WI38 (cell line): Measurements from ENCODE around the gene IFT81.

Source experiments
- H3K4me3 ChIP-seq: 2 replicates; pipeline ENCODE4 v1.5.1; 2011; ENCODE audit warnings: low read depth, mild to moderate bottlenecking, control low read depth, low read length
- TF ChIP-seq, protein P1 (sequence below): IDR thresholded peaks from 2 replicates; pipeline ENCODE4 v1.5.1; 2012; ENCODE audit warnings: low read depth, mild to moderate bottlenecking, control low read depth, low read length

Gene IFT81

DNA sequence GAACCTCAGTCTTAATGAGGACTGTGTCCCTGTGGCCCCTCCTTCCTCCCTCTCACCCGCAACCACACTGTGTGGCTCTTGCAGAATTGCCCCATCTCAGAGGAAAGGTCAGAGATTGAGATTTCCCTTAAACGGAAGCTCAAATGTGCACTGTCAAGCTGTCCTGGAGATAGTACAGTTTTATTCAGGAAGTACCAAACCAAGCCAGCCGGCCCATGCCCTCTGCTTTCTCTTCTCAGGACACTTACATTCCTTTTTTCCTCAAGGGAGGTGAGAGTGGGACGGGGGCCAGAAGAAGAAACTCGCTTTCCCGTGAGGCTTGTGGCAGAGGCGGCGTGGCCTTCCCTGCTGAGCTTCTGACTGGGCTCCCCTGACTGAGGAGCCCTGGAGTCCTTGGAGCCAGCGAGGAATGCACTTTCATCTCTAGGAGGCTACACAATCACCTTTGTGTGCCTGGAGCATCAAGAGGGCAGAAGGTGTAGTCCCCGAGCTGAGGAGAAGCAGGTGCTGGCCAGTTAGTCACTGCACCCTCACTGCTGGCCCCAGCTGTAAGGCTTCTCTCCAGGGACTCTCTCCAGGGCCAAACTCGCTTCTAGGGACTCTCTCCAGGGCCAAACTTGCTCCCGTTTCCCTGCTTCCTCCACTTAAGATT lies 132.7 kb downstream of the IFT81 start:
- TF ChIP-seq, protein P1, sequence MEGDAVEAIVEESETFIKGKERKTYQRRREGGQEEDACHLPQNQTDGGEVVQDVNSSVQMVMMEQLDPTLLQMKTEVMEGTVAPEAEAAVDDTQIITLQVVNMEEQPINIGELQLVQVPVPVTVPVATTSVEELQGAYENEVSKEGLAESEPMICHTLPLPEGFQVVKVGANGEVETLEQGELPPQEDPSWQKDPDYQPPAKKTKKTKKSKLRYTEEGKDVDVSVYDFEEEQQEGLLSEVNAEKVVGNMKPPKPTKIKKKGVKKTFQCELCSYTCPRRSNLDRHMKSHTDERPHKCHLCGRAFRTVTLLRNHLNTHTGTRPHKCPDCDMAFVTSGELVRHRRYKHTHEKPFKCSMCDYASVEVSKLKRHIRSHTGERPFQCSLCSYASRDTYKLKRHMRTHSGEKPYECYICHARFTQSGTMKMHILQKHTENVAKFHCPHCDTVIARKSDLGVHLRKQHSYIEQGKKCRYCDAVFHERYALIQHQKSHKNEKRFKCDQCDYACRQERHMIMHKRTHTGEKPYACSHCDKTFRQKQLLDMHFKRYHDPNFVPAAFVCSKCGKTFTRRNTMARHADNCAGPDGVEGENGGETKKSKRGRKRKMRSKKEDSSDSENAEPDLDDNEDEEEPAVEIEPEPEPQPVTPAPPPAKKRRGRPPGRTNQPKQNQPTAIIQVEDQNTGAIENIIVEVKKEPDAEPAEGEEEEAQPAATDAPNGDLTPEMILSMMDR, result no peak

DNA sequence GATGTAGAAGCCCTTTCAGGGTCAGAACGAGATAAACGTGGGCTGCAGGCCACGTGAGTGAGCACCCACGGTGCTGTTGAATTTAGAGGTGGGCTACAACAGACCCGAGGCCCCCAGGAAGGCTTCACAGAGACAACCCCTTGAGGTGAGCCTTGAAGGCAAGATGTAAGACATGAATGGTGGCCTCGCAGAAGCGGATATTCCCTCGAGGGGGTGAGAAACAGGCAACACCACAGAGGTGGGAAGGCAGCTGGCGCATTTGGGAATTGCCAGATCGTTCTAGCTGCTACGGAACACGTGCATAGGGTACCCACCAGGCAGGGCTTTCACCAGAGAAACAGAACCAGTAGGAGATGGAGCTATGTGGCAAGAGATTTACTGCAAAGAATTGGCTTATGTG lies 134.3 kb downstream of the IFT81 start:
- TF ChIP-seq, protein P1, result no peak

More for the DNA sequence above, 132.7 kb downstream of the IFT81 start:
- H3K4me3 ChIP-seq, result no peak overlapping the region

DNA sequence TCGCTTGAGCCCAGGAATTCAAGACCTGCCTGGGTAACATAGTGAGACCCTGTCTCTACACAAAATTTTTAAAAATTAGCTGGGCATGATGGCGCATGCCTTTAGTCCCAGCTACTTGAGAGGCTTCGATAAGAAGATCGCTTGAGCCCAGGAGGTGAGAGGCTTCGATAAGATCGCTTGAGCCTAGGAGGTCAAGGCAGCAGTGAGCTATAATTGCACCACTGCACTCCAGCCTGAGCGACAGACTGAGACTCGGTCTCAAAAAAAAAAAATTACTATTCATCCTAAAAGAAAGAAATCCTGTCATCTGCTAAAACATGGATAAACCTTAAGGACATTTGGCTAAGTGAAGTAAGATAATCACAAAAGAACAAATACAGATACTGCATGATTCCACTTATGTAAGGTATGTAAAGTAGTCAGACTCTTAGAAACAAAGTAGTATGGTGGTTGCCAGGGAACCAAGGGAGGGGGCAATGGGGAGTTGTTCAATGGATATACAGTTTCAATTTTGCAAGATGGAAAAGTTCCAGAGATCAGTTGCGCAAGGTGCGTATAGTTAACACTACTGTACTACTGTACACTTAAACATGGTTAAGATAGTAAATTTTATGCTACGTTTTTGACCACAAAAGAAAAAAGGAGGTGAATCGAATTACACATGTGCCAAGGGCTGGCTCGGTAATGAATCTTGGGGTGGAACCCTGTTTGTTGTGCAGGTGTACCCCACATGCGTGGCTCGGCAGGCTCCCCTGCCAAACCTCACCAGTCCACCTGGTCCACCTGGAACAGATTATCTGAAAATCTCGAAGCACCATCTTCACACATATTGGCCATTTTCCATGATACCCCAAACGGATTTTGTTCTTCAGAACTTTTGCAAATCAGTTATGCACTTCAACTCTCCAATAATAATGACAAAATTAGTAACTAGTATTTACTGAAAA lies 138.6 kb downstream of the IFT81 start:
- TF ChIP-seq, protein P1, result no peak
- no peak overlapping the region for H3K4me3 ChIP-seq

More for the DNA sequence above, 134.3 kb downstream of the IFT81 start:
- no peak overlapping the region for H3K4me3 ChIP-seq

DNA sequence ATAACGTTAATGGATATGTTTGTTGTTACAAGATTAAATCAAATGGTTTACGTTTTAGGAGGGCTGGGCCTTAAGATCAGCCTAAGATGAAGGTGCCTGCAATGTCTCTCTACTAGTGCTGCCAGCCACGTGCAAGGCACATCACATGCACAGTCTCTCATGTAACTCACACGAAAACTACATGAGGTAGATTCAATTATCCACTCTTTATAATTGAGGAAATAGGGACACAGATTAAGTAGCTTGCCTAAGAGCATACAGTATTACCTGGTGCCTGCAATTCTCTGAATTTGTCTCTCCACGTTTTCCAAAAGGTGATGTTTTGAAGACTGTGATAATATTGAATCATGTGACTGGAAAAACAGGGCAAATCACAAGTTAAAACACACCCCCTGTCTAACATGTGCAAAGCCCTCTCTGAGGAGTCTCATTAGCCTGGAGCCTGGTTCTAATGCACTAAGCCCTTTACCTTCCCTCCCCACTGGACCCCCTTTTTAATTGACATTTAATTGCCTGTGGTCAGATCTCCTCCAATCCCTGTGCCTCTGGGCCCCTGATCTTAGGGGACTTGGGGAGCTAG lies 142.3 kb downstream of the IFT81 start:
- TF ChIP-seq, protein P1, result no peak
- H3K4me3 ChIP-seq, result no peak overlapping the region

DNA sequence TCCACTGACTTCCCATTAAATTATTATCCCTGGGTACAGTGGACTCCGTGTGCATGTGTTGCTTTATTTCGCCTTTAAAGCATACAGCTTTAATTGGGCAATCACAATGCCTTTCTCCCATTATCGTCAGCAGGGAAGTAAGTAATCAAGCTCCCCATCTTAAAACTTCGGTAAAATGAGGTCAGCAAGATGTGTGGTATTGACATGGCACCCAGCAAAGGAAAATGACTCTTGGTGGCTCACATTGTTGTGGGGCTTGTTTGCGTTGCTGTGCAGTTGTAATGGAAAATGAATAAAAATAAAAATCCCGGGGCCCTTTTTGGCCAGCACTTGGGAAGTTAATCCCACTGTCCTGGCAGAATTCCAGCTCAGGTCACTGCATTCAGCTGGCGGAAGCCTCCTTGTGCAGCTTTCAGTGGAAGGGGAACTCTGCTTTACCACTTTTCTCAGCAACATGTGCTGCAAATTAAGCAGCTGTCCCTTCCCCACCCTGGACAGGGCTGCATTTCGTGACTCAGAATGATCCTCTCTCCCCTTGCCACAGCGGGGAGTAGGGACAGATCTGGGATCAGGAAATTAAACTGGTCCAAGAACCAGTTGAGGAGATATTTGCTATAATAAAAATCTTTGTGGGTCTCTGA lies 142.9 kb downstream of the IFT81 start:
- TF ChIP-seq, protein P1, result no peak

More for the DNA sequence above, 142.9 kb downstream of the IFT81 start:
- no peak overlapping the region for H3K4me3 ChIP-seq
